Upper lobe of left lung (tissue), 6 donors: ENCODE data around the gene INPP4B. TPM values are rescaled to one million over a fixed set of nuclear protein-coding genes. Genes with fewer than 3 reads are reported as not detected.

Experiments
- ATAC-seq, 2 donors: fragments of 200-7000 bp; cut with Tn5 transposase; one replicate each; pipeline ENCODE4 v1.9.1; 2022; ENCODE audit warnings: mild to moderate bottlenecking in 2 of 2, moderate library complexity in 2 of 2; ENCODE audit not compliant: low FRiP score in 2 of 2
- DNase-seq, 2 donors: peaks; one replicate each; pipeline ENCODE4 v3.0.0-alpha.2; 2019 to 2020
- H3K27ac ChIP-seq, 4 donors: fragments of 200-600 bp; sonication (generic); one replicate each; pipeline ENCODE4 v1.5.1; 2016 to 2019
- H3K27me3 ChIP-seq, 4 donors: fragments of 200-600 bp; sonication (generic); one replicate each; pipeline ENCODE4 v1.5.1; 2017 to 2019
- H3K36me3 ChIP-seq, 4 donors: fragments of 200-600 bp; sonication (generic); one replicate each; pipeline ENCODE4 v1.5.1; 2016 to 2019
- H3K4me1 ChIP-seq, 4 donors: fragments of 200-600 bp; sonication (generic); one replicate each; pipeline ENCODE4 v1.5.1; 2018 to 2019
- H3K4me3 ChIP-seq, 4 donors: fragments of 200-600 bp; sonication (generic); one replicate each; pipeline ENCODE4 v1.5.1; 2017 to 2019; ENCODE audit warnings: mild to moderate bottlenecking in 2 of 4, moderate library complexity in 1 of 4
- H3K9me3 ChIP-seq, 4 donors: fragments of 200-600 bp; sonication (generic); one replicate each; pipeline ENCODE4 v1.5.1; 2018 to 2019
- CTCF ChIP-seq, 6 experiments: fragments of 450-650 bp in 4 of 6; fragments of 200-600 bp in 2 of 6; sonication (generic) in 2 of 6; IDR thresholded peaks; one replicate each; pipeline ENCODE4 v1.5.1; 2016 to 2019; ENCODE audit warnings: antibody characterized with exemption in 6 of 6
- EP300 ChIP-seq, 4 donors: sonication (generic); formaldehyde crosslinking; IDR thresholded peaks; one replicate each; pipeline ENCODE4 v1.5.1; 2017; ENCODE audit warnings: antibody characterized with exemption in 4 of 4, control low read depth in 2 of 4
- POLR2A ChIP-seq, 4 donors: fragments of 450-650 bp; IDR thresholded peaks; one replicate each; pipeline ENCODE4 v1.5.1; 2016 to 2017; ENCODE audit warnings: antibody characterized with exemption in 4 of 4, mild to moderate bottlenecking in 2 of 4
- POLR2AphosphoS5 ChIP-seq, 2 donors: sonication (generic); formaldehyde crosslinking; IDR thresholded peaks; one replicate each; pipeline ENCODE4 v1.5.1; 2017; ENCODE audit warnings: antibody characterized with exemption in 2 of 2
- WGBS, 2 donors: methylation state at CpG; one replicate each; pipeline ENCODE4 v1.1.5; 2017 to 2018; 5-methylcytosine and 5-hydroxymethylcytosine counted together
- total RNA-seq, 6 donors: library from RNA; depleted of rRNA in 4 of 6; stranded (reverse); fragments of >200 nt in 4 of 6; gene quantifications; one replicate each; pipeline versions ENCODE4 v1.1.0 to v1.2.1, GENCODE V29; 2016 to 2021
- donor health status: DM: no; HTN: no; CAD: no; lungs with moderate emphysema.
- donor health status: DM: no; HTN: yes; CAD: no; lungs with severe emphysema.

INPP4B gene
- total RNA-seq, 6 donors from 2014 or later, result 4.7 to 31.4 (median 10.4) TPM

GRCh38 chr4:142700531-142700930 is 145.6 kb downstream of the INPP4B start:
- TF ChIP-seq EP300 (IDR thresholded peaks at IDR 0.05), result no peak
- no peak for TF ChIP-seq POLR2AphosphoS5 (IDR thresholded peaks at IDR 0.05)
- H3K9me3 ChIP-seq, result no peaks in the 10 kb centered on the region
- H3K27me3 ChIP-seq, result no peaks in the 10 kb centered on the region
- peaks cover 0 to 3% (median 1%) of the 10 kb centered on the region in 4 donors for H3K4me1 ChIP-seq
- no peak for DNase-seq
- no peak for ATAC-seq
- no peaks in the 10 kb centered on the region for H3K36me3 ChIP-seq
- H3K27ac ChIP-seq, result no peak overlapping the region
- H3K4me3 ChIP-seq, result no peak overlapping the region

GRCh38 chr4:142698552-142698951 is 147.5 kb downstream of the INPP4B start:
- ATAC-seq (no peak), DNase-seq (no peak)
- H3K36me3 ChIP-seq, result no peaks in the 10 kb centered on the region
- WGBS, 2 donors, result 71 to 76% methylated on average over 1 of the region's 1 CpG
- TF ChIP-seq POLR2AphosphoS5 (IDR thresholded peaks at IDR 0.05) (no peak), POLR2A (IDR thresholded peaks at IDR 0.05) (no peak), CTCF (IDR thresholded peaks at IDR 0.05) (no peak), EP300 (IDR thresholded peaks at IDR 0.05) (no peak)
- peaks cover 0 to 3% (median 1%) of the 10 kb centered on the region in 4 donors for H3K4me1 ChIP-seq
- no peak overlapping the region for H3K4me3 ChIP-seq
- H3K27ac ChIP-seq, result no peak overlapping the region
- no peaks in the 10 kb centered on the region for H3K27me3 ChIP-seq
- H3K9me3 ChIP-seq, result no peaks in the 10 kb centered on the region

- Histone ChIP-seq H3K4me3 (no peak overlapping the region), H3K27me3 (no peaks in the 10 kb centered on the region), H3K4me1 (peaks cover 0 to 3% (median 1%) of the 10 kb centered on the region in 4 donors), H3K27ac (no peak overlapping the region), H3K9me3 (no peaks in the 10 kb centered on the region), H3K36me3 (no peaks in the 10 kb centered on the region)
- DNase-seq, result no peak
- TF ChIP-seq POLR2A (IDR thresholded peaks at IDR 0.05) (no peak), EP300 (IDR thresholded peaks at IDR 0.05) (no peak), POLR2AphosphoS5 (IDR thresholded peaks at IDR 0.05) (no peak), CTCF (IDR thresholded peaks at IDR 0.05) (no peak)
- ATAC-seq, result no peak
- 90 to 97% methylated on average over 1 of the region's 1 CpG for WGBS, 2 donors
Measured at GRCh38 chr4:142697928-142698327, 148.2 kb downstream of the INPP4B start.

- no peak for ATAC-seq
Measured at GRCh38 chr4:142697320-142697719, 148.8 kb downstream of the INPP4B start.

GRCh38 chr4:142696334-142697122 is 149.6 kb downstream of the INPP4B start:
- Histone ChIP-seq H3K27me3 (no peaks in the 10 kb centered on the region), H3K4me1 (peaks cover 0 to 3% (median 1%) of the 10 kb centered on the region in 4 donors), H3K27ac (no peak overlapping the region), H3K4me3 (no peak overlapping the region), H3K9me3 (no peaks in the 10 kb centered on the region), H3K36me3 (no peaks in the 10 kb centered on the region)
- TF ChIP-seq EP300 (IDR thresholded peaks at IDR 0.05), result no peak
- no peak for TF ChIP-seq POLR2AphosphoS5 (IDR thresholded peaks at IDR 0.05)
- TF ChIP-seq POLR2A (IDR thresholded peaks at IDR 0.05), result no peak
- no peak for TF ChIP-seq CTCF (IDR thresholded peaks at IDR 0.05)
- ATAC-seq, result no peak
- 37 to 55% methylated on average over 3 of the region's 3 CpGs for WGBS, 2 donors
- DNase-seq, result no peak

More at GRCh38 chr4:142697320-142697719, 148.8 kb downstream of the INPP4B start:
- no peak for TF ChIP-seq CTCF (IDR thresholded peaks at IDR 0.05)
- TF ChIP-seq POLR2A (IDR thresholded peaks at IDR 0.05), result no peak
- TF ChIP-seq EP300 (IDR thresholded peaks at IDR 0.05), result no peak
- TF ChIP-seq POLR2AphosphoS5 (IDR thresholded peaks at IDR 0.05), result no peak
- H3K36me3 ChIP-seq, result no peaks in the 10 kb centered on the region
- H3K27me3 ChIP-seq, result no peaks in the 10 kb centered on the region
- peaks cover 0 to 3% (median 1%) of the 10 kb centered on the region in 4 donors for H3K4me1 ChIP-seq
- DNase-seq, result no peak
- H3K9me3 ChIP-seq, result no peaks in the 10 kb centered on the region
- no peak overlapping the region for H3K4me3 ChIP-seq
- WGBS, 2 donors, result 67 to 81% methylated on average over 2 of the region's 2 CpGs
- no peak overlapping the region for H3K27ac ChIP-seq
